ENCODE data around the gene FREM3. TPM values are rescaled to one million over a fixed set of nuclear protein-coding genes. Genes with fewer than 3 reads are reported as not detected.

FREM3 gene
- total and polyA plus RNA-seq, 2 of the 8 experiments (the other 6 are each of a cell fraction or from before 2014, with no cell fraction given) = 0.03 to 0.11 TPM

DNA sequence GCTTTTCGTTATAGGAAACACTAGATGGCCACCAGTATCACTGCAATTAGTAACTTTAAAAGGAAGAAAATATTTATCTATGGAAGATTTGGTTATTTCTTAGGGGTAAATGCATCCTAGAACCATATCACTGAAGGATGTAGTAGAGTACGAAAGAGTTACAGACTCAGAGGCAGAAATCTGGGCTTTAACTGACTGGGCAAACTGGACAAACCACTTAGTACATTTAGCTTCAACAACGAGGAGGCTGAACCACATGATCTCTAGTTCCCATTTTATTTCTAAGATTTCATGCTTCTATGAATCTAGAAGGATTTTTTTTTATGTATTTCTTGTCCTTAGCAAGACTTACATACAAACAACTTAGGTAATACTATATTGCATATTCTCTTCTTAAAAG, 94.0 kb downstream of the FREM3 start:
- no peak overlapping the region for H3K23ac ChIP-seq (ENCODE audit: insufficient read length)
- H3K4ac ChIP-seq (replicated peaks; ENCODE audit: insufficient read length, low read depth, low read length) = no peak overlapping the region
- no peak overlapping the region for H2BK15ac ChIP-seq (ENCODE audit: low read length)
- no peaks in the 10 kb centered on the region for H3K36me3 ChIP-seq (ENCODE audit: control insufficient read depth in 2 of 4, insufficient read depth in 4 of 4, low read length in 3 of 4)
- H3K23me2 ChIP-seq (ENCODE audit: low read depth, low read length) = no peaks in the 10 kb centered on the region
- H3K14ac ChIP-seq (ENCODE audit: insufficient read length) = no peak overlapping the region
- H3K27ac ChIP-seq (ENCODE audit: low read depth, low read length) = no peak overlapping the region
- no peak overlapping the region for H2AFZ ChIP-seq (ENCODE audit: low read length)
- no peak overlapping the region for H3K9ac ChIP-seq (replicated peaks in 1 of 4; ENCODE audit: extremely low read depth in 1 of 4, low read depth in 3 of 4, low read length in 3 of 4)
- POLR2A ChIA-PET (ENCODE audit: partially characterized antibody) = no interaction called here
- no peak overlapping the region for H3K18ac ChIP-seq (ENCODE audit: extremely low read depth, low read length)
- CTCF ChIA-PET (ENCODE audit: partially characterized antibody) = no interaction called here
- no peak overlapping the region for H2BK20ac ChIP-seq (ENCODE audit: low read length)
- H3K27me3 ChIP-seq (replicated peaks in 1 of 4; ENCODE audit: control insufficient read depth in 3 of 4, extremely low read depth in 1 of 4, insufficient read depth in 3 of 4, low read length in 3 of 4) = no peaks in the 10 kb centered on the region
- no peaks in the 10 kb centered on the region for H3K79me2 ChIP-seq (ENCODE audit: control insufficient read depth in 1 of 2, insufficient read depth in 2 of 2, low read length in 2 of 2)
- no peak overlapping the region for H4K8ac ChIP-seq (ENCODE audit: extremely low read depth, insufficient read depth, low read length)
- no peak overlapping the region for H3K4me2 ChIP-seq (ENCODE audit: insufficient read depth in 1 of 2, low read depth in 2 of 2, low read length in 2 of 2)
- no peaks in the 10 kb centered on the region for H4K20me1 ChIP-seq (replicated peaks in 1 of 2; ENCODE audit: control insufficient read depth in 1 of 2, insufficient read depth in 2 of 2, low read length in 2 of 2)
- no peak overlapping the region for H3K56ac ChIP-seq (replicated peaks; ENCODE audit: insufficient read length, low read depth, low read length)
- no peak for TF ChIP-seq BRCA1 (IDR thresholded peaks at IDR 0.05; ENCODE audit: low read depth, low read length)
- TF ChIP-seq SP4 (IDR thresholded peaks at IDR 0.05; ENCODE audit: low read length) = no peak
- no peak for TF ChIP-seq RBBP5 (IDR thresholded peaks at IDR 0.05; ENCODE audit: borderline replicate concordance, low read depth, low read length)
- TF ChIP-seq PHF8 (conservative IDR thresholded peaks at IDR 0.05; ENCODE audit: low read depth, low read length) = no peak
- no peak for TF ChIP-seq CREB1 (IDR thresholded peaks at IDR 0.05)
- TF ChIP-seq SRF (IDR thresholded peaks at IDR 0.05; ENCODE audit: low read depth, low read length) = no peak
- TF ChIP-seq, protein P1, sequence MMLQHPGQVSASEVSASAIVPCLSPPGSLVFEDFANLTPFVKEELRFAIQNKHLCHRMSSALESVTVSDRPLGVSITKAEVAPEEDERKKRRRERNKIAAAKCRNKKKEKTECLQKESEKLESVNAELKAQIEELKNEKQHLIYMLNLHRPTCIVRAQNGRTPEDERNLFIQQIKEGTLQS (IDR thresholded peaks at IDR 0.05; ENCODE audit: insufficient read depth, low read depth, low read length) = no peak
- no peak for TF ChIP-seq SIX5 (IDR thresholded peaks at IDR 0.05; ENCODE audit: low read depth, low read length)
- no peak for TF ChIP-seq BCL11A (IDR thresholded peaks at IDR 0.05; ENCODE audit: low read depth in 2 of 2, low read length in 2 of 2)
- no peak for TF ChIP-seq MAFK (IDR thresholded peaks at IDR 0.05; ENCODE audit: low read depth, low read length)
- TF ChIP-seq KDM5A (IDR thresholded peaks at IDR 0.05; ENCODE audit: low read length) = no peak
- no peak for TF ChIP-seq RNF2 (IDR thresholded peaks at IDR 0.05; ENCODE audit: borderline replicate concordance, low read depth, low read length, missing control alignments, poor library complexity, severe bottlenecking)
- TF ChIP-seq EP300 (IDR thresholded peaks at IDR 0.05; ENCODE audit: borderline replicate concordance in 1 of 2, low read depth in 2 of 2, low read length in 2 of 2) = no peak
- no peak overlapping the region for H4K91ac ChIP-seq (replicated peaks; ENCODE audit: insufficient read length, low read length)
- H2BK120ac ChIP-seq (replicated peaks; ENCODE audit: low read depth, low read length) = no peak overlapping the region
- no peaks in the 10 kb centered on the region for H3K4me1 ChIP-seq (replicated peaks in 1 of 4; ENCODE audit: control insufficient read depth in 3 of 4, insufficient read depth in 4 of 4, low read length in 3 of 4)
- H3K9me3 ChIP-seq (ENCODE audit: insufficient read depth in 2 of 2, low read depth in 1 of 2, low read length in 1 of 2) = no peaks in the 10 kb centered on the region
- H2BK5ac ChIP-seq (ENCODE audit: low read depth, low read length) = no peak overlapping the region
- H2BK12ac ChIP-seq (ENCODE audit: low read depth, low read length) = no peak overlapping the region
- H4K5ac ChIP-seq (ENCODE audit: insufficient read length, low read depth, low read length) = no peak overlapping the region
- no peak for DNase-seq (ENCODE audit: low read depth in 1 of 2, low spot score in 2 of 2)
- no peaks in the 10 kb centered on the region for H3K79me1 ChIP-seq (ENCODE audit: low read depth, low read length)
- no peak overlapping the region for H2AK5ac ChIP-seq (ENCODE audit: low read depth, low read length)
- whole genome bisulfite sequencing, 2 experiments (ENCODE audit: extremely low coverage in 1 of 2, insufficient coverage in 1 of 2, insufficient read length in 1 of 2, insufficient replicate concordance in 2 of 2, low coverage in 1 of 2, low lambda C conversion rate in 2 of 2, missing lambda C conversion rate in 1 of 2) = 92% methylated on average over 3 of the region's 3 CpGs; no CpG with 5 or more reads in 1 of the 2 experiments
- H3K4me3 ChIP-seq (ENCODE audit: extremely low read depth in 1 of 4, insufficient read depth in 2 of 4, low read depth in 3 of 4, low read length in 4 of 4) = no peak overlapping the region
- no peak for FAIRE-seq
